ENCODE data around the gene MAPK8IP3.
A peak's percentile ranks its signal among the peaks of the same experiment; 100 is the strongest.
"Not testable (repeated sequence)": the region's sequence is repeated elsewhere in the genome, so short reads cannot be mapped to it uniquely, and the experiment has no call there.

The MAPK8IP3 gene

DNA sequence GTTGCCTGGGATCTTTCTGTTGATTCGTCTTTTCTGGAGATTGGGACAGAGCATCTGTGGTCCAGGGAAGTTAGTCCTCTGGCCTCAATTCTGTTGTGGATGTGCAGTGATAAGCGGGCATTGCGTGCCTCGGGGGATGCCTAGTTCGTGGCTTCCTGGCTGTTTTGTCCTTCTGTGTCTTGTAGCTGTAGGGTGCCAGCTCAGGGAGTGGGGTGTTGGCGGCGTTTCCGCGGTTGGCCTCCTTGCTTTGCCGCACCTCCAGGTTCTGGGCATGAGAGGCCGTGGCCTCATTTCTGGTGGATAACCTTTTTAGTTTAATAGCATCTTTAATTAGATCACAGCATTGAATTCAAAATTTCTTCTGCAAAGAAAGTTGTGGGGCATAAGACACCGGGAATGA, 29.3 kb upstream of the MAPK8IP3 start:
- DNase-seq (ENCODE audit: low read depth, low spot score), result no peak
- H3K27ac ChIP-seq, result no peak overlapping the region

- DNase-seq (ENCODE audit: low read depth, low spot score), result no peak
- no peak overlapping the region for H3K27ac ChIP-seq
Measured at GRCh38 chr16:1677339-1677738, 28.7 kb upstream of the MAPK8IP3 start.

GRCh38 chr16:1677942-1678499, 28.0 kb upstream of the MAPK8IP3 start, which contains the start of gene JPT2:
JPT2 (plus strand) TSS chr16:1678279; CDS start chr16:1678313, 34 bp downstream.
- peak within 1 kb of the TSS; percentile 79 for H3K27ac ChIP-seq
- peak; percentile 90 for DNase-seq (ENCODE audit: low read depth, low spot score)

- peak overlapping the region; percentile 79 for H3K27ac ChIP-seq
- DNase-seq (ENCODE audit: low read depth, low spot score), result no peak
Measured at GRCh38 chr16:1678500-1679098, 27.4 kb upstream of the MAPK8IP3 start.

DNA sequence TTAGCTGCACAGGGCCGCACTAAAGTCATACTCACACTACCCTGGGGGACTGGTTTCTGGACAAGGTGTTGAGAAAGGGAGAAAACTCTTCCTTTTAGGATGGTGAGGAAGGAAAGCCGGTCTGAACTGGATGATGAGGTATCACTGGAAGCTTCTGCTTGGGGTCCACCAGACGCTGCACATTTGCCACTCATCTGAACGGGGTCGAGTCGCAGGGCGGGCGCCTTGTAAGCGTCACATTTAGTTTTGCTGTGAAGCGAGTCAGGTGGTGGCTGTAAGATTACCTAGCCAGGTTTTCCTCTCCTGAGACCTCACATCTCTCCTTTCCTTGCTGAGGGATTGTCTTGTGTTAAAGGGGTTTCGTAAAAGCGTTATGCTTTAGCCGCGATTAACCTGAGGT, 25.6 kb upstream of the MAPK8IP3 start:
- H3K27ac ChIP-seq, result no peak overlapping the region

DNA sequence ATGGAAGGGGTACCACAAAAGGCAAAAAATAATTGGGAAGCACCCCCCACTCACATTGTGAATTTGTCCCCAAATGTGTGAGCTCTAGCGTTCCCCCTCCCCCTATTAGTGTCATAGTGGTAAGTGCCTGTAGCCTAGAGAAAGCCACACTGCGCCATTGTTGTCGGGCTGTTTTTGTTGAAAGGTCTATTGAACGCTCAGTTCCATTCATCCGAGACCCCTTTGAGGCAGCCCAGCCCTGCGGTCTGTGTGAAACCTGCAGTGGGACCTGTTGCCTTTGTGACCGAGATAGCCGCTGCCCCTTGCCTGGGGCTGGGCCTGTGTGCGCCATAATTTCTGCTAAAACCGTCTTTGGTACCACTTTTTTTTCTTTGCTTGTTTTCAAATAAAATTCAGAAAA, 25.0 kb upstream of the MAPK8IP3 start:
- no peak for DNase-seq (ENCODE audit: low read depth, low spot score)
- no peak overlapping the region for H3K27ac ChIP-seq

More for the DNA sequence above, 25.6 kb upstream of the MAPK8IP3 start:
- DNase-seq (ENCODE audit: low read depth, low spot score), result no peak

- no peak for DNase-seq (ENCODE audit: low read depth, low spot score)
- peak overlapping the region; percentile 95 for H3K27ac ChIP-seq
Measured at GRCh38 chr16:1687427-1688316, 18.3 kb upstream of the MAPK8IP3 start.

- peak overlapping the region; percentile 95 for H3K27ac ChIP-seq
Measured at GRCh38 chr16:1688807-1689560, 17.0 kb upstream of the MAPK8IP3 start.

GRCh38 chr16:1689853-1690252, 16.1 kb upstream of the MAPK8IP3 start:
- H3K27ac ChIP-seq, result peak overlapping the region; percentile 95
- DNase-seq (ENCODE audit: low read depth, low spot score), result no peak

More at GRCh38 chr16:1688807-1689560, 17.0 kb upstream of the MAPK8IP3 start:
- DNase-seq (ENCODE audit: low read depth, low spot score), result peak; percentile 96

- H3K27ac ChIP-seq, result peak overlapping the region; percentile 95
- DNase-seq (ENCODE audit: low read depth, low spot score), result no peak
Measured at GRCh38 chr16:1690810-1691209, 15.2 kb upstream of the MAPK8IP3 start.

GRCh38 chr16:1691276-1691675, 14.7 kb upstream of the MAPK8IP3 start:
- H3K27ac ChIP-seq, result peak overlapping the region; percentile 95
- DNase-seq (ENCODE audit: low read depth, low spot score), result no peak

DNA sequence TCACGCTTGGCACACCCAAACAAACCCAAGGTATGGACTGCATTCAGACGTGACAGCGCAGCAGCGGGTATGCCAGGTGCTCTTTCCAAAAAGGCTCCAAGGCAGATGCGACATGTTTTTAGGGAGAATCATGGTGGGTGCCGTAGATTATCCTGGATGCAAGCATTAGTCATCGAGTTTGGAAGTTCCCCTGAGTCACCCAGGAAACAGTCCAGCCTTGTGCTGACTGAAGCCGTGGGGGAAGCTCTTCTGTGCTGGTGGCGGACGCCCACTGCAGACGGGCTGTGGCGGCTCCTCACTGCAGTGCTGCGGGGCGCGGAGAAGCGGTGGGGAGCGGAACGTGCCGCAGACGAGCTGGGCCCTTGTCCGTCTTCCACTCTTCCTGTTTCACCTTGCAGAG, 14.0 kb upstream of the MAPK8IP3 start:
- DNase-seq (ENCODE audit: low read depth, low spot score), result no peak
- peak overlapping the region; percentile 95 for H3K27ac ChIP-seq

DNA sequence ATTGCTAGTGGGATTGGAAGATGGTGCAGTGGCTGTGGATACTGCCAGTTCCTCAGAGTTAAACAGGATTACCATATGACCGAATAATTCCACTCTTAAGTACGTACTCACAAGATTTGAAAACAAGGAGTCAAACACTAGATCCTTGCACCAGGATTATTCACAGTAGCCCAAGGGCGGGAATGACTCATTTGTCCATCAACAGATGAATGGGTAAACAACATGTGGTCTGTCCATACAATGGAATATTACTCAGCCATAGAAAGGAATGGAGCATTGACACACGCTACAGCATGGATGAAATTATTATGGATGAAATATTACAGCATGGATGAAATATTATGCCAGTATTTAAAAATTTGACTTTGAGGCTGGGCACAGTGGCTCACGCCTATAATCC, 9.1 kb upstream of the MAPK8IP3 start:
- H3K27ac ChIP-seq, result peak overlapping the region; percentile 15
- DNase-seq (ENCODE audit: low read depth, low spot score), result no peak

DNA sequence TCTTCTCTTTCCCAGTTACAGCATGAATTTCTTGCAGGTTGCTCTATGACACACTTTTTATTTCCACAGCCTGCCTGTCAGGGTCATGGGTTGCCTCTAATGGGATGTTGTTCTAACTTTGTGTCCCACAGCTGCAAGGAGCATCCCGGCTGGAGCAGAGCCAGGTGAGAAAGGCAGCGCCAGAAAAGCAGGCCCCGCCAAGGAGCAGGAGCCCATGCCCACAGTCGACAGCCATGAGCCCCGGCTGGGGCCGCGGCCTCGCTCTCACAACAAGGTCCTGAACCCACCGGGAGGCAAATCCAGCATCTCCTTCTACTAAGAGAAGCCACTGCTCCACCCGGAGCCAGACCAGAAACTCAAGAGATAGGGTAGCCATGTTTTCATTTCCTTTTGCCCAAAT, 7.3 kb upstream of the MAPK8IP3 start:
- DNase-seq (ENCODE audit: low read depth, low spot score), result no peak
- H3K27ac ChIP-seq, result no peak overlapping the region

DNA sequence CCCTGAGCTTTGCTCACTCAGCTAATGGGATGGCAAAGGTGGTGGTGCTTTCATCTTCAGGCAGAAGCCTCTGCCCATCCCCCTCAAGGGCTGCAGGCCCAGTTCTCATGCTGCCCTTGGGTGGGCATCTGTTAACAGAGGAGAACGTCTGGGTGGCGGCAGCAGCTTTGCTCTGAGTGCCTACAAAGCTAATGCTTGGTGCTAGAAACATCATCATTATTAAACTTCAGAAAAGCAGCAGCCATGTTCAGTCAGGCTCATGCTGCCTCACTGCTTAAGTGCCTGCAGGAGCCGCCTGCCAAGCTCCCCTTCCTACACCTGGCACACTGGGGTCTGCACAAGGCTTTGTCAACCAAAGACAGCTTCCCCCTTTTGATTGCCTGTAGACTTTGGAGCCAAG, 5.7 kb upstream of the MAPK8IP3 start:
- no peak for DNase-seq (ENCODE audit: low read depth, low spot score)
- peak overlapping the region; percentile 94 for H3K27ac ChIP-seq

GRCh38 chr16:1701216-1701878, 4.6 kb upstream of the MAPK8IP3 start:
- peak overlapping the region; percentile 94 for H3K27ac ChIP-seq
- DNase-seq (ENCODE audit: low read depth, low spot score), result peak; percentile 76

DNA sequence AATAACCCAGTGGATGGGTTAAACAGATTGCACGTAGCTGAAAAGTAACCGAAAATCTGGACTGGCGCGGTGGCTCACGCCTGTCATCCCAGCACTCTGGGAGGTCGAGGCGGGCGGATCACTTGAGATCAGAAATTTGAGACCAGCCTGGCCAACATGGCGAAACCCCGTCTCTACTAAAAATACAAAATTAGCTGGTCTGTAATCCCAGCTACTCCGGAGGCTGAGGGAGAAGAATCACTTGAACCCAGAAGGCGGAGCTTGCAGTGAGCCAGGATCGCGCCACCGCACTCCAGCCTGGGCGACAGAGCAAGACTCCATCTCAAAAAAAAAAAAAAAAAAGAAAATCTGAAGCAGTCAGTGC, 689 bp upstream of the MAPK8IP3 start:
- DNase-seq (ENCODE audit: low read depth, low spot score), result not testable (repeated sequence)
- H3K27ac ChIP-seq, result peak overlapping the region; percentile 94

DNA sequence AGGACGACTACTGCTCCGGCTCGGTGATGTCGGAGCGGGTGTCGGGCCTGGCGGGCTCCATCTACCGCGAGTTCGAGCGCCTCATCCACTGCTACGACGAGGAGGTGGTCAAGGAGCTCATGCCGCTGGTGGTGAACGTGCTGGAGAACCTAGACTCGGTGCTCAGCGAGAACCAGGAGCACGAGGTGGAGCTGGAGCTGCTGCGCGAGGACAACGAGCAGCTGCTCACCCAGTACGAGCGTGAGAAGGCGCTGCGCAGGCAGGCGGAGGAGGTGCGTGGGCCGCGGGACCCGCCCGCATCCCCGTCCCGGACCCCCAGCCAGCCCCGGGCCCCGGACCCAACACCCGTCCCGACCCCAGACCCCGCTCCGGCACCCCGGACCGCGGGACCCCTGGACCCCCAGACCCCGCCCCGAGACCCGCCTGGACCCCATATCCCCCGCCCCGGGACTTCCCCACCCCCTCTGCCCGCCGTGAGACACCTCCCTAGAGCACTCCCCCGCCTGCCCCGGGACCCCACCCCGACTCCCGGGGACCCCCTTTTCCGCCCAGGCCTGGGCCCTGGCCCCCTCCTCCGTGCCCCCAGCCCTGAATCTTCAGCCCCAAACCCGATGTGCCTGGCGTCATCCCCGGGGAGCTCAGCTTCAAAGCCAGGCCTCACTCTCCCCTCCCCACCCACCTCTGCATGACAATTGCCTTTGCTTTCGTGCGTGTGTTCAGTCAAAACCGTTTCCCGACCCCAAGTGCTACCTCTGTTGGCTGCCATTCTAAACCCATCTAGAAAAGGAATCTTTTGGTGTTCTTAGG, 594 bp downstream of the MAPK8IP3 start:
- no peak for DNase-seq (ENCODE audit: low read depth, low spot score)
- peak overlapping the region; percentile 94 for H3K27ac ChIP-seq

- H3K27ac ChIP-seq, result peak overlapping the region; percentile 94
- no peak for DNase-seq (ENCODE audit: low read depth, low spot score)
Measured at GRCh38 chr16:1707193-1707790, 1.3 kb downstream of the MAPK8IP3 start.

Data from epithelial cell of prostate (primary cell).